ENCODE results near the gene RGS17.
"Not testable (repeated sequence)": the region's sequence is repeated elsewhere in the genome, so short reads cannot be mapped to it uniquely, and the experiment has no call there.

Gene RGS17

GRCh38 chr6:152981989-152982903, 148.8 kb downstream of the RGS17 start:
- DNase-seq, result no peak

GRCh38 chr6:152981219-152981618, 149.9 kb downstream of the RGS17 start:
- no peak for DNase-seq

GRCh38 chr6:152980656-152981055, 150.4 kb downstream of the RGS17 start:
- DNase-seq, result no peak

GRCh38 chr6:152979116-152979515, 152.0 kb downstream of the RGS17 start:
- DNase-seq, result no peak

DNA sequence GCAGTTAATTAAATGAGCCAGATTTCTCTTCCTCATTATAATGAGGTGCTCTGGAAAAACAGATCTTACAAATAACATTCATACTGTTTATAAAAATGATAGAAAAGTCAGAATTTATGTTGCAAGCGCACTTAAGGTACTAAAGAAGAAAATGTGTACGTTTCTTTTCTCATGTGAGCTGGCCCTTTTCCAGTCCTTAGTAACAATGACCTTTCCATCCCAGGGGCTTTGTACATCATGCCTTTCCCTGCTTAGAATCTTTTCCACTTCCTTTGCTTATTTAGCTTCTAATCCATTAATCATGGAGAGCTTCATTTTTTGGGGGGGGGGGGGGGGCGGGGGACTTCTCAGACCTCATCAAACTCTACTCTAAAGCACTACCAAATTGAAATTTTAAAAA, 153.0 kb downstream of the RGS17 start:
- no peak for DNase-seq

- DNase-seq, result no peak
Measured at GRCh38 chr6:152977556-152977955, 153.5 kb downstream of the RGS17 start.

GRCh38 chr6:152976749-152977148, 154.3 kb downstream of the RGS17 start:
- DNase-seq, result no peak

DNA sequence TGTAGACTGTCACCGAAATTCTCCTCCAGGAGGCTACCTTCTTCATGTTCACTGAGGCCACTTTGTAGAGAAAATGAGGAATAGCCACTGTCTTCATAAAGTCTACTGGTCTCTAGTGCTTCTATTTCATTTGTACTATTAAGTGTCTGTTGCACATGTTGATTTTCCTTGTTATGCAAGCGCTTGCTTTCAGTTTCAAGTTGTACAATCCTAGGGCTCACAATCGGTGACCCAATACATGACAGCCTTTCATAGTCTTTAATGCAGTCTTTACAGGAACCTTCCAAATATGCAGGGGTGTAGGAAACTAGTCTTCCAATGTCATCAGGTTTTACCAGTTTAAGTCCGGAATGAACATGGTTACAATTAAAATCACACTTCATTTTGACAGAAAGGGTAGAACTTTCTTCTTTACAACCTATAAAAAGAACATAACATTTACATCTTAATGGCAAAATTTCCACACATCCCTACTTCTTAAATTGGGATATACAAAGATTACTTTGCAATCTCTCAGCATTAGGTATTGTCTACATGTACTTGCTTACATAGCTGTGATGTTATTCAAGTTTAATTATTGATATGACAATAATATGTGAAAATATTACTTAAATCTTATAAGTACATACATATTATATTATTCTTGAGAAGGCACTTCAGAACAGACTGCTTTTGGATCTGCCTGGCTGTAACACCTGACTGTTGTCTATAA, 155.7 kb downstream of the RGS17 start:
- no peak for DNase-seq

GRCh38 chr6:152973916-152974315, 157.2 kb downstream of the RGS17 start:
- DNase-seq, result no peak

DNA sequence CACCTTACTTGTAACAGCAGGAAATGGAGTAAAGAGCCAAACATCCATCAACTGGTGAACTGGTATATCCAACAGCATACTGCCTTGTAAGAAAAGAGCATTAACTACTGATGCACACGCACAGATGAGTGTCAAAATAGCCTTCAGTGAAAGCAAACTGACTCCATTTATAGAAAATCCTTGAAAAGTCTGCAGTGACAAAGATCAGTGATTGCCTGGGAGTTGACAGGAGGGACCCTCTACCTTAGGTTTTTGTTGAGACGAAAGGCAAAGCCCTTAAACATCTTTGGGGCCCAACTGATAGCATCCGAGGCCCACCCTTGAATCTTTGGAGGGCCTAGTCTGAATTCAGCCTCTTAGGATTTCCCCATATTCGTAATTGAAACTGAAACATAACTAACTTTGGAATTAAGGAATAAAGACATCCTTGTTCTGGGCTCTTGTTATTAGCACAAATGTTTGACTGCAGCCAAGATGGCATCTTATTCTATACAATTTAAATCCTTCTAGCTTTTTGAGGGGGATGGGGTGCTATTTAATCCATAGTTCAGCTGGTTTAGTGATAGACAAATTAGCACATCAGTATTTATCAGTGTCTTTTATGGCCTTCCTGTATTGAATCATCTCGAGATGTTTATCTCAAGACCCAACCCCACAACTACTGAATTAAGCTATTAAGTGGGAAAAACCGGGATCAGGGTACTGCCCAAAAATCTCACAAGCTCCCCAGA, 161.2 kb downstream of the RGS17 start:
- no peak for DNase-seq

DNA sequence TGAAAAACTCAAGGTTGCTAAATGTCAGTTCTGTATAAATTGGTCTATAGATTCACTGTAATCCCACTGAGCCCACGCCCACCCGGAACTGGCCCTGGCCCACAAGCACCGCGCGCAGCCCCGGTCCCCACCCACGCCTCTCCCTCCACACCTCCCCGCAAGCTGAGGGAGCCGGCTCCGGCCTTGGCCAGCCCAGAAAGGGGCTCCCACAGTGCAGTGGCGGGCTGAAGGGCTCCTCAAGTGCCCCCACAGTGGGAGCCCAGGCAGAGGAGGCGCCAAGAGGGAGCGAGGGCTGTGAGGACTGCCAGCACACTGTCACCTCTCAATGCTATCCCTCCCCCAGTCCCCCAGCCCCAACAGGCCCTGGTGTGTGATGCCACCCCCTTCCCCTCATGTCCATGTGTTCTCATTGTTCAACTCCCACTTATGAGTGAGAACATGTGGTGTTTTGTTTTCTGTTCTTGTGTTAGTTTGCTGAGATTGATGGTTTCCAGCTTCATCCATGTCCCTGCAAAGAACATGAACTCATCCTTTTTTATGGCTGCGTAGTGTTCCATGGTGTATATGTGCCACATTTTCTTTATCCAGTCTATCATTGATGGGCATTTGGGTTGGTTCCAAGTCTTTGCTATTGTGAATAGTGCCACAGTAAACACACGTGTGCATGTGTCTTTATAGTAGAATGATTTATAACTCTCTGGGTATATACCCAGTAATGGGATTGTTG, 164.8 kb downstream of the RGS17 start:
- not testable (repeated sequence) for DNase-seq

GRCh38 chr6:152959333-152959732, 171.7 kb downstream of the RGS17 start:
- DNase-seq, result no peak

DNA sequence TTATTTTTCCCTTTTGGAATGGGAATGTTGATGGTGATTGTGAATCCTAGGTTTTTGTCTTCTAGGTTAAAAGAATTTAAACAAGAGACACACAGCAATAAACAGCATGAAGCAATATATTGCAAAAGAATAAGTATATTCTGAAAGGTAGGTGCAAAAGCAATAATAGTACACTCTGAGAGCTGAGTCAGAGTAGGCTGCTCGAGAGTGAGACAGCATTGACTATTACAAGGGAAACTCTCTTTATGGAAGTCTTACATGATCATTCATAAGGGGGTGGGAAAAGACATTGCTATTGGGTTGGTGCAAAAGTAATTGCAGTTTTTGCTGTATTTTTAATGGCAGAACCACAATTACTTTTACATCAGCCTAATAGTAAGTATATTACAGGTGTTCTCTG, 173.3 kb downstream of the RGS17 start:
- DNase-seq, result no peak

Data from stimulated activated naive CD4-positive, alpha-beta T cell treated with Interleukin-2 at 50 U/mL for 16 hours (primary cell).